ENCODE results near the gene ABCG5. TPM values are rescaled to one million over a fixed set of nuclear protein-coding genes. Genes with fewer than 3 reads are reported as not detected.

ABCG5 gene
- total RNA-seq, 6 donors from 2014 or later: 0.09 TPM; not detected in 5

GRCh38 chr2:43763091-43763490 is 75.5 kb downstream of the ABCG5 start:
- Histone ChIP-seq H3K27me3 (no peaks in the 10 kb centered on the region), H3K4me3 (no peak overlapping the region), H3K9me3 (no peaks in the 10 kb centered on the region), H3K36me3 (no peaks in the 10 kb centered on the region), H3K27ac (no peak overlapping the region), H3K4me1 (peaks cover 0 to 4% (median 0%) of the 10 kb centered on the region in 4 donors)
- TF ChIP-seq POLR2A (IDR thresholded peaks at IDR 0.05): no peak
- TF ChIP-seq EP300 (IDR thresholded peaks at IDR 0.05): no peak
- no peak for TF ChIP-seq POLR2AphosphoS5 (IDR thresholded peaks at IDR 0.05)
- no peak for TF ChIP-seq CTCF (IDR thresholded peaks at IDR 0.05)
- DNase-seq: no peak
- 96 to 100% methylated on average over 2 of the region's 2 CpGs for WGBS, 2 donors
- no peak for ATAC-seq (ENCODE audit: low FRiP score in 2 of 2)

Small RNA genes within 50 kb of the gene (small RNA-seq; reads per million reads assigned to genes)
- 0 reads per million in 4 donors for gene RN7SKP66

Other genes starting within 250 kb of the ABCG5 start
- 10 to 100 TPM; 23.6 to 57.5 (median 37.3) TPM for gene THADA, start 242.8 kb downstream of the ABCG5 start, total RNA-seq
- gene PLEKHH2, start 201.6 kb downstream of the ABCG5 start, total RNA-seq: 100 to 1,000 TPM in 1 of 6 donors, 10 to 100 TPM in 5; 32.2 to 273 (median 39.2) TPM
- 1 to 10 TPM in 1 of 6 donors, under 1 TPM in 1, not detected in 4; 0.77 to 2.5 TPM for gene C1GALT1C1L, start 162.4 kb downstream of the ABCG5 start, total RNA-seq
- 10 to 100 TPM; 15.8 to 58.2 (median 18.1) TPM for gene DYNC2LI1, start 64.8 kb downstream of the ABCG5 start, total RNA-seq
- under 1 TPM in 2 of 6 donors, not detected in 4; 0.10 to 0.20 TPM for gene ABCG8, start 132 bp upstream of the ABCG5 start, total RNA-seq
- gene LRPPRC, start 157.2 kb upstream of the ABCG5 start, total RNA-seq: 10 to 100 TPM; 29.3 to 86.2 (median 47.2) TPM

All from upper lobe of left lung (tissue), 6 donors.